Inflammatory macrophage (primary cell): ENCODE measurements around the gene CXCL10.

ENCODE experiments used
- DNase-seq, 2 donors: peaks; one replicate each; pipeline ENCODE4 v3.0.0-alpha.2; 2020 to 2022

The CXCL10 gene

GRCh38 chr4:75989846-75990528 is 33.3 kb downstream of the CXCL10 start:
- DNase-seq = no peak

GRCh38 chr4:75985116-75985515 is 38.2 kb downstream of the CXCL10 start:
- no peak for DNase-seq

- no peak for DNase-seq
These were observed 42.7 kb downstream of the CXCL10 start for GRCh38 chr4:75980576-75980975.

GRCh38 chr4:75976177-75976576 is 47.1 kb downstream of the CXCL10 start:
- no peak for DNase-seq

GRCh38 chr4:75973766-75974165 is 49.5 kb downstream of the CXCL10 start:
- DNase-seq = no peak
